ENCODE results near the gene EDNRB. TPM values are rescaled to one million over a fixed set of nuclear protein-coding genes. Genes with fewer than 3 reads are reported as not detected.
"Not testable (repeated sequence)": the region's sequence is repeated elsewhere in the genome, so short reads cannot be mapped to it uniquely, and the experiment has no call there.

Gene EDNRB
- total RNA-seq, 1 donor from 2014 or later: 26.5 TPM

DNA sequence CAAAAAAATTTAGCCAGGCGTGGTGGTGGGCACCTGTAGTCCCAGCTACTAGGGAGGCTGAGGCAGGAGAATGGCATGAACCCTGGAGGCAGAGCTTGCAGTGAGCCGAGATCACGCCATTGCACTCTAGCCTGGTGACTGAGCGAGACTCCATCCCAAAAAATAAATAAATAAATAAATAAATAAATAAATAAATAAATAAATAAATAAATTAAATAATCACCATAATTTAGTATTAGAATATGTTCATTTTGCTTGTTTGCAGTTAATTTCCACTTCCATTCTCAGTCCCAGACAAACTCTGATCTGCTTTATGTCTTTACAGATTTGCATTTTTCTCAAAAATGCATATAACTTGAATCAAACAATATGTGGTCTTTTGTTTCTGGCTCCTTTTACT is 70.6 kb downstream of the EDNRB start:
- peak; percentile 13 for FAIRE-seq

DNA sequence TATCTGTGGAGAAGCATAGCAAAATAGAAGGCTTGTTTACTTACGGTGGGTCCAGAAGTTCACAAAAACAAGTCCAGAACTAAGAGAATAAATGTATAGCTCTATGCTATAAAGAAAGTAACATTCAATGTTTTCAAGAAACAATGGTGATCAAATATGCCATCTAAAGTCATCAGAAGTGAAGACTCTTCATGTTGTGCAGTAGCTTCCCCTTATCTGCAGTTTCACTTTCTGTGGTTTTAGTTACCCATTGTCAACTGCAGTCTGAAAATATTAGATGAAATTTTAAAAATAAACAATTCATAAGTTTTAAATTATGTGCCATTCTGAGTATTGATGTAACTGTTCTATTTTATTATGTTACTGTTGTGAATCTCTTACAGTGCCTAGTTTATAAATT is 72.5 kb downstream of the EDNRB start:
- peak; percentile 6 for FAIRE-seq

More for the DNA sequence above, 70.6 kb downstream of the EDNRB start:
- not testable (repeated sequence) for DNase-seq (ENCODE audit: low spot score in 2 of 2)

More for the DNA sequence above, 72.5 kb downstream of the EDNRB start:
- DNase-seq (ENCODE audit: low spot score in 2 of 2): no peak

Small RNA genes lying within 50 kb of the gene (small RNA-seq; reads per million reads assigned to genes)
- not detected for gene RN7SL810P

Other genes with a start within 250 kb of the EDNRB start
- 506 TPM for gene SLAIN1, start 221.1 kb downstream of the EDNRB start, total RNA-seq